GM18511 (cell line): ENCODE results near the gene RABL6.
"Not testable (repeated sequence)": the region's sequence is repeated elsewhere in the genome, so short reads cannot be mapped to it uniquely, and the experiment has no call there.

Experiments used
- ATAC-seq: cut with Tn5 transposase; IDR thresholded peaks from one replicate; pipeline ENCODE4 v1.9.1; 2021; ENCODE audit warnings: mild to moderate bottlenecking, moderate library complexity; ENCODE audit not compliant: unreplicated experiment

The RABL6 gene

DNA sequence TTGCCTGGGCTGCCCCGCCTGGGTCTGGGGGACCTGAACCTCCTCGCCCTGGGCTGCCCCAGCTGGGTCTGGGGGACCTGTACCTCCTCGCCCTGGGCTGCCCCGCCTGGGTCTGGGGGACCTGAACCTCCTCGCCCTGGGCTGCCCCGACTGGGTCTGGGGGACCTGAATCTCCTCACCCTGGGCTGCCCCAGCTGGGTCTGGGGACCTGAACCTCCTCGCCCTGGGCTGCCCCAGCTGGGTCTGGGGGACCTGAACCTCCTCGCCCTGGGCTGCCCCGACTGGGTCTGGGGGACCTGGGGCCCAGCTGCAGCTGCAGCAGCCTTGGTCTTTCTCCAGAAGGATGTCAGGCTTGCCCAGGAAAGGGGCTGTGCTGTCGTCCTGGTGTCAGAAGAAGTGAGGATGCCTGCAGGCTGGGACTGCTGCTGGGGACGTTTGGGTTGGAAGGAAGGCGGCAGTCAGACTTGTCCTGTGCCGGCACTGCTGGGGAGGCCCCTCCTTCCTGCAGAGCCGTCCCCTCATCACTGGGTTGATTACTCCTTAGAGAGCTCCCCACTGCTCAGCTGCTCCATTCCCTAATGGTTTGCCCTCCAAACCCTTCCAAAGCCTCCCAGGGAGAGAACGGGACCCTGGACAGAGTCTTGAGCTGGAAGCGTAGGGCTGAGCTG lies 25.8 kb downstream of the RABL6 start:
- ATAC-seq: not testable (repeated sequence)

DNA sequence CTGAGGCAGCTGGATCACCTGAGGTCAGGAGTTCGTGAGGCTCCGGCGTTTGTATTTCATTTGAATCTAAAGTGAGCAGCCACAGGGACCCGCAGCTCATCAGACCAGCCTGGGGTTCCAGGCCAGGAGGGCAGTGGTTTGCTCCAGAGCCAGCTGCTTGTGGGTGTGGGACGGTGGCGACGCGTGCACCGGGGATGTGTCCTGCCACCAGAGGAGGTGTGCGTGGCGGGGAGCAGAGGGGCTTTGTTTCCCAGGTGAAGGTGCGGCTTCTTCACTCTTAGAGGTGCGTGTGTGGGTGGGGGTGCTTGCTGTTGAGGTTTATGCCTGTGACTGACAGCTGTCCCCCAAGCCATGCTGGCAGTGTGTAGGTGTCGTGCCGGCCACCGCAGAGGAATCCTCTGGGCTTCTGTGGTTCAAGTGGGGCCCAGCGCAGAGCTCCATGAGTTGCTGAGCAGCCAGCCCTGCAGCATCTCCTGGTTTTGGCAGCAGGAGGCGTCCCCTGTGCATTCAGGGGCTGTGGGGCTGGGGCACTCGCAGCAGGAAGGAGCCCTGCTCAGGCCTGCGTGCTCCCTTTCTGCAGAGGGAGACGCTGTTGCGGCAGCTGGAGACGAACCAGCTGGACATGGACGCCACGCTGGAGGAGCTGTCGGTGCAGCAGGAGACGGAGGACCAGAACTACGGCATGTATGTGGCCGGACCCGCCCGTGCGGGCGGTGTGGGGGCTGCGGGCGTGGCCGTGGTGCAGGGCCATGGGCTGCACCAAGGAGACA lies 27.6 kb downstream of the RABL6 start:
- no peak for ATAC-seq

DNA sequence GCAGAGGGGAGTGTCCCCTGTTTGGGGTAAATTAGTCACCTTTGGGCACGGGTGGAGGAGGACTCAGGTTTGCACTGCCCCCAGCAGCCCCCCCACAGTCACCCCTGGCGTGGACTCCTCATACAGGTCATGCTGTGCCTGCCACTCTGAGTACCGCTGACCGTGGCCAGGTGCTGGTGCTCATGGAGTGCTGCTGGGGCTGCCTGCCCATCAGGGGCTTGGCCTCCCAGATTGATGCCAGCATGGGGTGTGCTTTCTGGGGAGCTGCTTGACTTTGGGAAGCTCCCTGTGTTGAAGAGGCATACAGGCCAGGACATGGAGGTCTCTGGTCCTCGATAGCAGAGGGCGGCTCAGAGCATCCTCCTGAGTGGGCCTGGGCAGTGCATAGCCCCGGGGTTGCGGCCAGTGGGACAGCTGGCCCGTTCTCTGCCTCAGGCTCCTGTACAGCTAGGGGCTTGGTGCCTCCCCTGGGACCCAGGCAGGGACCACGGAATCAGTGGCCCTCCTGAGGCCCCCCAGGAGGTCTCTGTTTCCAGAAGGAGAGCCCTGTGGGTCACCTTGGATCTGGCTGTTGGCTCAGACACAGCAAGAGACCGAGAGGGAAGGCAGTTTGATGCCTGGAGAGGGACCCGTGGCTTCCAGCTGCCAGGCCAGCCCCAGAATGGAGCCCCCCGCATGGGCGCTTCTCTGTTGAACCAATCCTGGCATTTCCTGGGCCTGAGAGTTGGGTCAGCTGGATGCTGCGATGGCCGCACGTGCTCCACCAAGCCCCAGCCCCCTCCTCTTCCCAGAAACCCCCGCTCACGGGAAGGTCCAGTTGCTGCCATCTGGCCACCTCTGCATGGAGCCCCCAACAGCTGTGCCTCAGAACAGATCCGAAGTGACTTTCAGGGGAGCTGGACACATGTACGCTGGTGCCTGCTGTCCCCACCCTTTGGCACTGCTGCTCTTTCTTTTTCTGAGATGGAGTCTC lies 28.5 kb downstream of the RABL6 start:
- ATAC-seq: no peak

DNA sequence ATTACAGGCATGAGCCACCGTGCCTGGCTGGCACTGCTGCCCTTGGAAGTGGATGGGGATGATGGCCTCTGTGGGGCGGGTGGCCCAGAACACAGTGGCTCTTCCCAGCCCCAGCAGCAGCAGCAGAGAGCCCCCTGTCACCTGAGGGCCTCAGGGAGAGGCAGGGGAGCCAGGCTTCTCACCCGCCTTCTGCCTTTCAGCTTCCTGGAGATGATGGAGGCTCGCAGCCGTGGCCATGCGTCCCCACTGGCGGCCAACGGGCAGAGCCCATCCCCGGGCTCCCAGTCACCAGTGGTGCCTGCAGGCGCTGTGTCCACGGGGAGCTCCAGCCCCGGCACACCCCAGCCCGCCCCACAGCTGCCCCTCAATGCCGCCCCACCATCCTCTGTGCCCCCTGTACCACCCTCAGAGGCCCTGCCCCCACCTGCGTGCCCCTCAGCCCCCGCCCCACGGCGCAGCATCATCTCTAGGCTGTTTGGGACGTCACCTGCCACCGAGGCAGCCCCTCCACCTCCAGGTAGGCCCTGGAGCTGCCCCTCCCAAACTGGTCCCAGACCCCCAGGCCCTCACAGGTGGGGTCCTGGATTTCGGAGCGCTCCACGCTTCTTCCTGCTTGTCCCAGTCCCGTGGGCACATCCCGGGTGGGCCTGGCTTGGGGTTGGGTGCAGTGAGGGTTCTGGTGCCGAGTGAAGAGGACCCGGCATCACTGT lies 29.6 kb downstream of the RABL6 start:
- no peak for ATAC-seq

DNA sequence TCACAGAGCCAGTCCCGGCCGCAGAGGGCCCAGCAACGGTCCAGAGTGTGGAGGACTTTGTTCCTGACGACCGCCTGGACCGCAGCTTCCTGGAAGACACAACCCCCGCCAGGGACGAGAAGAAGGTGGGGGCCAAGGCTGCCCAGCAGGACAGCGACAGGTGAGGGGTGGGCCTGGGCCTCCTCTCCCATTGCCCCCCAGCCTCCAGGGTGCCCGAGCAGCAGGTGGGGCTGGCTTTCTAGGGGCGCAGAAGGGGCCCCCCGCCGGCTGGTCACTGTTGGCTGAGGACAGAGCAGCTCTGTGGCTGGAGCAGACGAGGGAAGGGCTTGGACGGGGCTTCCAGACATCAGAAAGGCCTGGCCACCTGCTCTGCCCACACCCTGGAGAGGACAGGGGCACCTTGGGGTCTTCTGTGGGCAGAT lies 30.1 kb downstream of the RABL6 start:
- not testable (repeated sequence) for ATAC-seq

DNA sequence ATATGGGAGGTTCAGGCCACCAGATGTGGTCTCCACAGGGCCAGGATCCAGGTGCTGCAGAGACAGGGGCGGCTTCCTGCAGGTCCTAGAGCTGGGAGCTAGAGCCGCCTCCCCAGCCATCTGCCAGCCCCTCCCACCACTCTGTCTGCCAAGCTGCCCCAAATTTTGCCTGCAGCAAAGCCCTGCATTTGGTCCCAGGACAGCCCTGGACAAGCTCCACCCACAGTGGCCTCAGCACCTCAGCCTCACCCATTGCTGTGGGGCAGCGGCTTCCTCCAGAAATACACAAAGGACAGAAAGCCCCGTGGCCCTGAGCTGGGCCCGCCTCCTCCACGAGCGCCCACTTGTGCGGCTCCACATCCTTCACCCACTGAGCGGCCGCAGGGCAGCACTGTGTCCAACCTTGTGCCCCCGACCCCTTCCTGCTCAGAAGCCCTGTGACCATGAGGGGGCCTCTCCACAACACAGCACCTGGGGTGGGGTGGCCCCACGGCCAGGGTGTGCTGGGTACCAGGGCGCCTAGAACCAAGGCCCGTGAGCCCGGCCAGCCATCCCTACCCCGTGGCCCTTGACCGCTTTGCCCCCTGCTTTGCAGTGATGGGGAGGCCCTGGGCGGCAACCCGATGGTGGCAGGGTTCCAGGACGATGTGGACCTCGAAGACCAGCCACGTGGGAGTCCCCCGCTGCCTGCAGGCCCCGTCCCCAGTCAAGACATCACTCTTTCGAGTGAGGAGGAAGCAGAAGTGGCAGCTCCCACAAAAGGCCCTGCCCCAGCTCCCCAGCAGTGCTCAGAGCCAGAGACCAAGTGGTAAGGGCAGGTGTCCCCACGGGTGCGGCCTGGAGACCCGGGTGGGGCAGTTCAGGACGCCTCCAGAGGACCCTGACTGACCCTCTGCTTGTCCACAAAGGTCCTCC lies 30.8 kb downstream of the RABL6 start:
- ATAC-seq: no peak

DNA sequence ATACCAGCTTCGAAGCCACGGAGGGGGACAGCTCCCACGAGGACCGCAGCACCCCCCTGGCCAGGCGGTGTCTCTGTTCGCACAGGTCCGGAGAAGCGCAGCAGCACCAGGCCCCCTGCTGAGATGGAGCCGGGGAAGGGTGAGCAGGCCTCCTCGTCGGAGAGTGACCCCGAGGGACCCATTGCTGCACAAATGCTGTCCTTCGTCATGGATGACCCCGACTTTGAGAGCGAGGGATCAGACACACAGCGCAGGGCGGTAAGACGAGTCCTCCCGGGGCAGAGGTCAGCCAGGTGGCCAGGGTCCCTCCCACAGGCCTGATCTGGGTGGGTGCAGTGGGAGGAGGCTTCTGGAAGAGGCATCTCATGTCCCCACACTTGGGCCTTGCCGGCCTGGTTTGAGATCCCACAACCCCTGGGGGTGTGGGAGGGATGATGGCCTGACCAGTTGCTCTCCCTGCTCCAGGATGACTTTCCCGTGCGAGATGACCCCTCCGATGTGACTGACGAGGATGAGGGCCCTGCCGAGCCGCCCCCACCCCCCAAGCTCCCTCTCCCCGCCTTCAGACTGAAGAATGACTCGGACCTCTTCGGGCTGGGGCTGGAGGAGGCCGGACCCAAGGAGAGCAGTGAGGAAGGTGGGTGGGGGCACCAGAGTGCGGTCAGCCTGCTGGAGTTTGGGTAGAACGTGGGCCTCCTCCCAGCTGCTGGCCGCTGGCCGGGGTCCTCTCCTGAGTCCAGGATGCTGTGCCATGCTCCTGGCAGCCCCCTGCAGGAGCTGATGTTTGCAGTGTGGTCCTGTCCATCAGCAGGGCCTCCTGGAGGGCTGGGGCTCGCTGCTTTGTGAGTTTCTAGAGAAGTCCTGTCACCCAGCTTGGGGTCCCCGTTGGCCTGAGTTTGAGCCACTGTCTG lies 31.7 kb downstream of the RABL6 start:
- no peak for ATAC-seq

DNA sequence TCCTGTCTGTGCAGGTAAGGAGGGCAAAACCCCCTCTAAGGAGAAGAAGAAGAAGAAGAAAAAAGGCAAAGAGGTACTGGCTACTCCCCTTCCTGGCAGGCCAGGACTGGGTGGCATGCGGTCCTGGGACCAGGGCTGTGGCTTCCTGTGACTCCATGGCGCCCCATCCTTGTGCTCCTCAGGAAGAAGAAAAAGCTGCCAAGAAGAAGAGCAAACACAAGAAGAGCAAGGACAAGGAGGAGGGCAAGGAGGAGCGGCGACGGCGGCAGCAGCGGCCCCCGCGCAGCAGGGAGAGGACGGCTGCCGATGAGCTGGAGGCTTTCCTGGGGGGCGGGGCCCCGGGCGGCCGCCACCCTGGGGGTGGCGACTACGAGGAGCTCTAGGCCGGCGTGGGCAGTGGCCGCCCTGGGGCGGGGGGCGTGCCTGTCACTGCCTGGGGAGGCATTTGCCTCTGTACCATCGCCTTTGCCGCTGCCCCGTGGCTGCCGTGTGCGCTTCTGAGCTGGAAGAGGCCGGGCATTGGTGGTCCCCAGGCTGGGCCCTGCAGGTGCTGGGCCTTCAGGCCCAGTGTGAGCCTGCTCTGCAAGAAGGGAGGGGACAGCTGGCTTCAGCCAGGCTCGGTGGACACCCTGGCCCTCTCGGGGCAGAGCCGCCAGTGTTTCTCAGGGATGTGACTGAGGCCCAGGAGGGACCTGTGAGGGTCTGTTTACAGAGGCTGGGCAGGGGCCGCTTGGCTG lies 32.6 kb downstream of the RABL6 start:
- ATAC-seq: no peak

DNA sequence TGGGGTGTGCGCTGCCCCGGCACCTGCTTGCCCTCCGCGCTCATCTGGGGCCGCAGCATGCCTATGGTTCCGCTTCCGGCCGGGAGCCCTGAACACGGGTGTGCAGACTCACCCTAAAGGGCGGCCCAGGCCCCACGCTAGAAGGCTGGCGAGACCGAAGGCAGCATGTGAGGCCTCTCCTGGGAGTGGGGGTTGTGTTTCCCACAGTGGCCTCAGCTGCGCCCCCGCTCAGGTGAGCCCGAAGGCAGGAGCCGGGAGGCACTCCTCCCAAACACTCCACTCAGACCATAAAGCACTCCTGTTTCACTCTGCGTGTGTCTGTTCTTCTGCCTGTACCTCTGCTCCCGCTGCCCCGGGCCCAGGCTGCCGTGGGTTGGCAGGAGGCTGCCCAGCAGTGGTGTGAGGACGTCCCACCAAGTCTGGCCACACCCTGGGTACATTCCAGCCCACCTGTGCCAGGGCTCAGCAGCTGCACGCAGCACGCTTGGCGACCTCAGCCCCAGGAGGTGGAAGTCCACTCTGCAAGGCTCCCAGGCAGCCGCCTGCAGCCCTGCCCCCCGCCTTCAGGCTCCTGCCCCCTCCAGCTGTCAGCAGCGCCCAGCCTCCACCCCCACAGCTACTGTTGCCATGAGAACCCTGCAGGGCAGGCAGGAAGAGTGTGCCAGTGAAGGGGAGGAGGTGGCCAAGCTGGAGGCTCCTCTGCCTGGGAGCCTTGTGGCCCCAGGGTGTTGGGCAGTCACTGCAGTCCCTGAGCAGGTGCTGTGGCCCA lies 33.3 kb downstream of the RABL6 start:
- no peak for ATAC-seq

DNA sequence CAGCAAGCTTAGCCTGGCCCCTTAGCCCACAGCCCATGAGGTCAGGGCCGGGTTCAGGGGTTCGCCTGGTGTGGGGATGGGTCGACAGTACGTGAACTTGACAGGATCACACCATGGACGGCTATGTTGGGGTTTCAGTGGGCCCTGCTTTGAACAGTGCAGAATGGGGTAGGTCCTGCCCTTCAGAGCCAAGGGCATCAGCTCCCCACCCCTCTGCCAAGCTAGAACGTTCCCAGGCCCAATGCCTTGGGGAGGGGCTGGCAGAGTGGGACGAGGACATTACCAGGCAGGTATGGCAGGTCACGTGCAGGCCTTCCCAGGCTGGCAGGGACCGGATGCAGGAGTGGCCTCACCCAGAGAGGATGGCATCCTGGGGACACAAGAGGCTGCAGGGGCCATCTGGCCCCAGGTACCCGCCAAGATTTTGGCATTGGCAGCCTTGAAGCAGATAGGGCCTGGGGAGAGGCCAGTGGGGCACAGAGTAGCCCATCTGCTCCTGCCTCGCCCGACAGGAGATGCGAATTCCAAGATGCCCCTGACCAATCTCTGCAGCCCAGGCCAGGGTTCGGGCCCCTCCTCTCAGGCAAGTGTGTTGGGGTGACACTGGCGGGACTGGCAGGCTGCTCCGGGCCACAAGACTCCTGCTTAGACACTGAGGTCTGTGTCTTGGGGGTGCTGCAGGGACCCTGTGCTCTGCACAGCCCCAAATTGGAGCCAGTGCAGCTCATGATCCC lies 34.1 kb downstream of the RABL6 start:
- ATAC-seq: not testable (repeated sequence)

DNA sequence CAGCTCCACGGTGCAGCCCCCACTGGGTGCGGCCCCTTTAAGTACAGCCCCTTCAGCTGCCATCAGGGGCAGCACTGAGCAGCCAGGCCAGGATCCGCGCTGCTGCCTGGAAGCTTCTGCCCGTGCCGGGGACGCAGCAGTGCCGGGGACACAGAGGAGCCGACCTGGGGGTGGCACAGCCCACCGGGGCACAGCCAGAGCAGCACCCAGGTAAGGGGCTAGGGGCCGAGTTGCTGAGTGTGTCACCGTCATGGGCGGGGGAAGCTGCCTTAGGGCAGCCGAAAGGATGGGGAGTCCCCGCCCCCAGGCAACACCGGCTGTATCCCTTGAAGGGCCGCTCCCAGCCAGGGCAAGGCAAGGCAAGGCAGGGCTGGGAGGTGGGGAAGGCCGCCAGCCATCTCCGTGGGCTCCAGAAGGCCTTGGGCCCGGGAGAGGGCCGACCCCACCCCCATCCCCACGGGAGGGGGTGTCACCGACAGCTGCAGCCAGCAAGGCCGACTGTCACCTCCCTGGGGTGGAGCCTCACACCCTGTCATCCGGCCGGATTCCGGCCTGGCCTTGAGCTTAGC lies 34.7 kb downstream of the RABL6 start, which contains the start of gene AJM1:
Gene AJM1, plus strand, starts transcription at position 99 of the 569 bp plus-strand sequence. CDS start 1,937 bp downstream, outside the sequence.
- peak; percentile 75 for ATAC-seq

DNA sequence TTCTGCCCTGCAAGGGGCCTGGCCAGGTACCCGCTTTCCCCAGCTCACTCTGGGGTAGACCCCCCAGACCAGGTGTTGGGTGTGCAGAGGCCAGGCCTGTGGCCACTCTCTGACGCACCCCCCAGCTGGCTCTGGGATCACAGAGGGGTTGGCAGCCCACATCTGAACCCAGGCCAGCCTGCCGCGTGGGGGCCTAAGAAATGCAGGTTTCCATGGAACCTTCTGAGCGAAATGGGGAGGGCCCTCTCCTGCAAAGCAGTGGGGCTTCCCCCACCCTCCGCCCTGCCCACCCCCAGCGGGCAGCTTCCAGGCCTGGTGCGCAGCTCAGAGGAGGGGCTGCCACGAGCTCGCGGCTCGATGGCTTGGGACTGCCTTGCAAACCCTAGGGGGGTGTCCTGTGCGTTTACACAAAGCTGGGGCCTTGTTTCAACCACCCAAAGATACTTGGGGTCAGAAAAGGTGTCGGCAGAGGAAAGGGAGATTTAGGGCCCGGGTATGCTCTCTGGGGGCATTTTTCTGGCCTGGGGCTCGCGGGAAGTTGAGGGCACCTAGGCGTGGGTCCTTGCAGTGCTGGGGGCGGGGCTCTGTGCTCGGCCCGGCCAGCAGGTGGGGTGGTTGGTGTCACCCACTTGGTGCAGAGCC lies 35.5 kb downstream of the RABL6 start:
- not testable (repeated sequence) for ATAC-seq

DNA sequence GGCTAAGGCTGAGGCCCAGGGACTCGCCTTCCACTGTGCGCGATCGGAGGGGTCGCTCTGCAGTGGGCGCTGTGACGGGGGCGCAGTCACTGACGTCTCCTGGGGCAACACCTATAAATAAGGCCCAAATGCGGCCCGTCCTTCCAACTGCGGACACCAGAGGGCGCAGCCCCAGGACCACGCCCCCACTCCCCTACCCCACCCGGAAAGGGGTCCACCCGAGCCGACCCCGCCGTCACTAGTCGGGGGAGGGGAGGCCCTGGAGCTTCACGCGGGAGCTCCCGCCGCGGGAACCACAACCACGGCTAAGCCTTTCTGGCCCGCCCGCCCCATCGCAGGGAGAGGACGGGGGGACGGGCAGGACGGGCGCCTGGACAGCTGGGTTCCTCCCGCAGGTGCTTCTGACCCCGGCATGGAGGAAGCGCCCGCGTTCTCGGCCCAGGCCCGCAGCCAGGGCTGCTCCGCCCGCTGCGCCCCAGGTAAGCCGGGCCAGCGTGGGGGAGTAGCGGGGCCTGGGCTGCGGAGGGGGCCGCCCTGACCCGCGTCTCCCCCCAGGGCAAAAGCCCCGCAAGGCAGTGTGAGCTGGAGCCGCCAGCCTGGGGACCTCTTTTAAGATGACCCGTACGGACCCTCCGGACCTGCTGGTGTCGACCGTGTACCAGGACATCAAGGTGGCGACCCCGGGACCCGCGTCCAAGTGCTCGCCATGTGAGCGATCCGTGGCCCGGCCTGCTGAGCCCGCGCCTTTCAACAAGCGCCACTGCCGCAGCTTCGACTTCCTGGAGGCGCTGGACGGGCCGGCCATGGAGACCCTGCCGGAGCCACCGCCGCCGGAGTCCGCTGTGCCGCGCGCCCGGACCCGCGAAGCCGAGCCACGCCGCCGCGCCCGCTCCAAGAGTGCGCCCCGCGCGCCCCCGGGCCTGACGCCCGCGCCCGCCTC lies 36.3 kb downstream of the RABL6 start:
- ATAC-seq: not testable (repeated sequence)

DNA sequence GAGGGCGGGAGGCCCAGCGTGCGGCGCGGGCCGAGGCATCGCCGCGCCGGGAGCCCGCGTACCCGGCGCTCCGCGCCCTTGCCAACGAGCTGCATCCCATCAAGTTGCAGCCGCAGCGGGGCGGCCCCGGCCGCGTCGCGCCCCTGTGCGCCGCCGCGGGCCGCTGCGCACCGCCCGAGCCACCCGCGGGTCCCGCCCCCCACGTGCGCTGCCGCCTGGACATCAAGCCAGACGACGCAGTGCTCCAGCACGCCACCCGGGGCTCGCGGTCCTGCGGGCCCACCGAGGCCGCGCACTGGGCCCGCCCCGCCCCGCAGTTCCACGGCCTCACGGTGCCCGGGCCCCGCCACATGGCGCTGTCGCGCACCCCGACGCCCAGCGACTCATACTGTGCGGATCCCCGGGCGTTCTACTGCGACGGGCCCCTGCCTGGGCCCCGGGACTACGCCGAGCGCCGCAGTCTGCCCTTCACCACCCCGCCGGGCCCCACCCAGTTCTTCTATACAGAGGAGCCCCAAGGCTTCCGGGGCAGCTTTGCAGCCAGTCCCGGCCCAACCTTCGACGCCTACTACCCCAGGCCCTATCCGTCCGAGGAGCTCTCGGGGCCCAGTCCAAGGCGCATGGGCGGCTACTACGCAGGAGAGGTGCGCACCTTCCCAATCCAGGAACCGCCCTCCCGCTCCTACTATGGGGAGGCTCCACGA lies 37.2 kb downstream of the RABL6 start:
- ATAC-seq: no peak
